Heart left ventricle (tissue), 13 donors: ENCODE measurements around the gene VCX2.

Experiments used
- POLR2A ChIP-seq, 2 donors: fragments of 450-650 bp; IDR thresholded peaks; one replicate each; pipeline ENCODE4 v1.6.1; 2017; ENCODE audit warnings: antibody characterized with exemption in 2 of 2, mild to moderate bottlenecking in 2 of 2, moderate library complexity in 2 of 2
- TF ChIP-seq, protein P1 (sequence below), 12 donors: fragments of 200-600 bp; sonication (generic) in 4 of 12; IDR thresholded peaks; one replicate each; pipeline versions ENCODE4 v1.5.0 to v1.8.0; 2018 to 2022; ENCODE audit warnings: antibody characterized with exemption in 12 of 12, mild to moderate bottlenecking in 5 of 12
- donor health status: ischemic (EF 13 %, LVEDD 7.1; RV severe dilation, severe dysfunction).
- donor health status: DM: no; HTN: yes; CAD: no.
- donor health status: DM: no; HTN: no; CAD: no.
- donor health status: ischemic (EF 25% LVEDD 6.9; RV normal size, moderate dysfunction).
- donor health status: ischemic (EF 25% LVEDD 5.7; RV mildly dilated, moderate dysfunction).
- donor health status: ischemic (EF 35%, LVEDD 5.7; RV mildly dilated, moderate dysfunction).
- donor health status: nonischemic (EF 11% LVEDD 7.7; RV severe dilation, severe dysfunction).
- donor health status: DM: yes; HTN: yes; CAD: no.
- donor health status: PGD.
- donor health status: ischemic (EF 29% LVEDD 5.4; RV normal size, mild dysfunction).
- donor health status: nonischemic (EF 23%, LVEDD 6.1; RV moderate dilation, normal function).

DNA sequence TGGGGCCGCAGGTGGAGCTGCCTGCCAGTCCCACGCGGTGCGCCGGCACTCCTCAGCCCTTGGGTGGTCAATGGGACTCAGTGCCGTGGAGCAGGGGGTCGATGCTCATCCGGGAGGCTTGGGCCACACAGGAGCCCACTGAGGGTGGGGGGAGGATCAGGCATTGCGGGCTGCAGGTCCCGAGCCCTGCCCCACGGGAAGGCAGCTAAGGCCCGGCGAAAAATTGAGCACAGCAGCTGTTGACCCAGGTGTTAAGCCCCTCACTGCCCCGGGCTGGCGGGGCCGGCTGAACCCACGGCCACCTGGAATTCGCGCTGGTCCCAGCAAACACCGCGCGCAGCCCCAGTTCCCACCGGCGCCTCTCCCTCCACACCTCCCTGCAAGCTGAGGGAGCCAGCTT lies 26.1 kb downstream of the VCX2 start:
- TF ChIP-seq, protein P1, sequence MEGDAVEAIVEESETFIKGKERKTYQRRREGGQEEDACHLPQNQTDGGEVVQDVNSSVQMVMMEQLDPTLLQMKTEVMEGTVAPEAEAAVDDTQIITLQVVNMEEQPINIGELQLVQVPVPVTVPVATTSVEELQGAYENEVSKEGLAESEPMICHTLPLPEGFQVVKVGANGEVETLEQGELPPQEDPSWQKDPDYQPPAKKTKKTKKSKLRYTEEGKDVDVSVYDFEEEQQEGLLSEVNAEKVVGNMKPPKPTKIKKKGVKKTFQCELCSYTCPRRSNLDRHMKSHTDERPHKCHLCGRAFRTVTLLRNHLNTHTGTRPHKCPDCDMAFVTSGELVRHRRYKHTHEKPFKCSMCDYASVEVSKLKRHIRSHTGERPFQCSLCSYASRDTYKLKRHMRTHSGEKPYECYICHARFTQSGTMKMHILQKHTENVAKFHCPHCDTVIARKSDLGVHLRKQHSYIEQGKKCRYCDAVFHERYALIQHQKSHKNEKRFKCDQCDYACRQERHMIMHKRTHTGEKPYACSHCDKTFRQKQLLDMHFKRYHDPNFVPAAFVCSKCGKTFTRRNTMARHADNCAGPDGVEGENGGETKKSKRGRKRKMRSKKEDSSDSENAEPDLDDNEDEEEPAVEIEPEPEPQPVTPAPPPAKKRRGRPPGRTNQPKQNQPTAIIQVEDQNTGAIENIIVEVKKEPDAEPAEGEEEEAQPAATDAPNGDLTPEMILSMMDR (IDR thresholded peaks at IDR 0.05): no peak
- no peak for TF ChIP-seq POLR2A (IDR thresholded peaks at IDR 0.05)
